HUES48 (cell line): Measurements from ENCODE around the gene HLCS.
"Not testable (repeated sequence)": the region's sequence is repeated elsewhere in the genome, so short reads cannot be mapped to it uniquely, and the experiment has no call there.

Experiments used
- H3K27ac ChIP-seq: one replicate; pipeline ENCODE4 v1.7.0; 2013; ENCODE audit warnings: low read depth, low read length, inconsistent platforms
- H3K27me3 ChIP-seq: 2 replicates; pipeline ENCODE4 v1.6.1; 2013; ENCODE audit warnings: mild to moderate bottlenecking, low read length; ENCODE audit not compliant: control insufficient read depth, insufficient read depth
- H3K36me3 ChIP-seq: 2 replicates; pipeline ENCODE4 v1.6.1; 2013; ENCODE audit warnings: low read length; ENCODE audit not compliant: control insufficient read depth, insufficient read depth
- H3K4me1 ChIP-seq: 2 replicates; pipeline ENCODE4 v1.6.1; 2013; ENCODE audit warnings: mild to moderate bottlenecking, low read length; ENCODE audit not compliant: control insufficient read depth, insufficient read depth
- H3K4me3 ChIP-seq: 2 replicates; pipeline ENCODE4 v1.5.1; 2013; ENCODE audit warnings: mild to moderate bottlenecking, low read depth, low read length
- H3K9ac ChIP-seq: 2 replicates; pipeline ENCODE4 v1.6.1; 2013; ENCODE audit warnings: mild to moderate bottlenecking, low read depth, low read length, moderate library complexity
- H3K9me3 ChIP-seq: 2 replicates; pipeline ENCODE4 v1.6.1; 2013; ENCODE audit warnings: low read length; ENCODE audit not compliant: control insufficient read depth, insufficient read depth

HLCS gene

GRCh38 chr21:36966821-36967768 lies 626 bp upstream of the HLCS start:
- no peaks in the 10 kb centered on the region; the same call in 1 of the 2 replicates for H3K27me3 ChIP-seq
- H3K36me3 ChIP-seq: 0 out of 2 replicates have a peak, but pooled peaks cover 6% of the 10 kb centered on the region
- 0 out of 2 replicates have a peak, but pooled peaks cover 3% of the 10 kb centered on the region for H3K4me1 ChIP-seq
- H3K4me3 ChIP-seq: peak overlapping the region; percentile 67
- peak overlapping the region; percentile 64 for H3K27ac ChIP-seq
- H3K9me3 ChIP-seq: no peaks in the 10 kb centered on the region
- peak overlapping the region; percentile 45; the same call in 1 of the 2 replicates for H3K9ac ChIP-seq

GRCh38 chr21:36965720-36966065 lies 776 bp downstream of the HLCS start:
- peak overlapping the region; percentile 59 for H3K27ac ChIP-seq
- 0 out of 2 replicates have a peak, but pooled peaks cover 3% of the 10 kb centered on the region for H3K4me1 ChIP-seq
- H3K4me3 ChIP-seq: peak overlapping the region; percentile 80
- H3K36me3 ChIP-seq: 0 out of 2 replicates have a peak, but pooled peaks cover 6% of the 10 kb centered on the region
- H3K9me3 ChIP-seq: no peaks in the 10 kb centered on the region
- peak overlapping the region; percentile 75 for H3K9ac ChIP-seq
- H3K27me3 ChIP-seq: no peaks in the 10 kb centered on the region; the same call in 1 of the 2 replicates

GRCh38 chr21:36964827-36965719 lies 1.4 kb downstream of the HLCS start:
- Histone ChIP-seq H3K36me3 (0 out of 2 replicates have a peak, but pooled peaks cover 6% of the 10 kb centered on the region), H3K9me3 (no peaks in the 10 kb centered on the region), H3K9ac (no peak overlapping the region), H3K4me1 (0 out of 2 replicates have a peak, but pooled peaks cover 3% of the 10 kb centered on the region), H3K27ac (no peak overlapping the region), H3K27me3 (no peaks in the 10 kb centered on the region; the same call in 1 of the 2 replicates), H3K4me3 (peak overlapping the region; percentile 80; the same call in 1 of the 2 replicates)

- H3K9ac ChIP-seq: no peak overlapping the region
- no peak overlapping the region for H3K4me3 ChIP-seq
- no peaks in the 10 kb centered on the region; the same call in 1 of the 2 replicates for H3K9me3 ChIP-seq
- no peaks in the 10 kb centered on the region; the same call in 1 of the 2 replicates for H3K27me3 ChIP-seq
- H3K36me3 ChIP-seq: 0 out of 2 replicates have a peak, but pooled peaks cover 6% of the 10 kb centered on the region
- no peak overlapping the region for H3K27ac ChIP-seq
- 0 out of 2 replicates have a peak, but pooled peaks cover 3% of the 10 kb centered on the region for H3K4me1 ChIP-seq
Observed at GRCh38 chr21:36964398-36964797, 2.1 kb downstream of the HLCS start.

GRCh38 chr21:36962098-36962780 lies 4.2 kb downstream of the HLCS start:
- Histone ChIP-seq H3K9me3 (no peaks in the 10 kb centered on the region; the same call in 1 of the 2 replicates), H3K27me3 (no peaks in the 10 kb centered on the region), H3K9ac (no peak overlapping the region), H3K4me1 (0 out of 2 replicates have a peak, but pooled peaks cover 3% of the 10 kb centered on the region), H3K4me3 (no peak overlapping the region), H3K27ac (no peak overlapping the region), H3K36me3 (no peaks in the 10 kb centered on the region)

- Histone ChIP-seq H3K4me3 (no peak overlapping the region), H3K9ac (no peak overlapping the region), H3K4me1 (0 out of 2 replicates have a peak, but pooled peaks cover 3% of the 10 kb centered on the region), H3K36me3 (no peaks in the 10 kb centered on the region), H3K9me3 (no peaks in the 10 kb centered on the region; the same call in 1 of the 2 replicates), H3K27me3 (no peaks in the 10 kb centered on the region), H3K27ac (no peak overlapping the region)
Observed at GRCh38 chr21:36960676-36961284, 5.7 kb downstream of the HLCS start.

GRCh38 chr21:36959020-36959835 lies 7.2 kb downstream of the HLCS start:
- no peak overlapping the region for H3K9ac ChIP-seq
- no peaks in the 10 kb centered on the region; the same call in 1 of the 2 replicates for H3K9me3 ChIP-seq
- no peaks in the 10 kb centered on the region for H3K27me3 ChIP-seq
- 0 out of 2 replicates have a peak, but pooled peaks cover 2% of the 10 kb centered on the region for H3K36me3 ChIP-seq
- H3K27ac ChIP-seq: no peak overlapping the region
- no peak overlapping the region for H3K4me3 ChIP-seq
- H3K4me1 ChIP-seq: no peaks in the 10 kb centered on the region

GRCh38 chr21:36955783-36956182 lies 10.7 kb downstream of the HLCS start:
- Histone ChIP-seq H3K4me3 (no peak overlapping the region), H3K4me1 (no peaks in the 10 kb centered on the region), H3K27ac (no peak overlapping the region), H3K36me3 (0 out of 2 replicates have a peak, but pooled peaks cover 2% of the 10 kb centered on the region), H3K27me3 (no peaks in the 10 kb centered on the region), H3K9ac (no peak overlapping the region), H3K9me3 (no peaks in the 10 kb centered on the region; the same call in 1 of the 2 replicates)

GRCh38 chr21:36952331-36952730 lies 14.1 kb downstream of the HLCS start:
- H3K4me1 ChIP-seq, H3K4me3 ChIP-seq, H3K27me3 ChIP-seq, H3K27ac ChIP-seq, H3K36me3 ChIP-seq, H3K9me3 ChIP-seq, H3K9ac ChIP-seq: not testable (repeated sequence)
